ENCODE results near the gene KDM8.

The KDM8 gene

DNA sequence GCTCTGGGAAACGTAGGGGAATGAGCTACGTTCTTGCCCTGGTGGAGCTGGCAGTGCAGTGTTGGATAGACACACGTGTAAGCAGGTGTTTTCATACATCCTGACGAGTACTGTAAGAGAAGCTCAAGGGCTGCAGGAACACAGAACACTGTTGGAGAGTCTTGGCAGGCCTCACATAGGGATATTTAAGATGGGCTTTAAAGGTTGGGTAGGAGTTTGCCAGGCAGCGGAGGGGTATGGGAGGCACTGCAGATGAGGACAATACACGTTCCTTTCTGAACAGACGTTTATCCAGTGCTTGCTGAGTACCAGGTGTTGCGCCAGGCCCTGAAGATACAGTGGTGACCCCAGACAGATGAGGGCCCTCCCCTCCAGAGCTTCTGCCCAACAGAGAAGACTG is 6.3 kb downstream of the KDM8 start:
- TF ChIP-seq, protein P1, sequence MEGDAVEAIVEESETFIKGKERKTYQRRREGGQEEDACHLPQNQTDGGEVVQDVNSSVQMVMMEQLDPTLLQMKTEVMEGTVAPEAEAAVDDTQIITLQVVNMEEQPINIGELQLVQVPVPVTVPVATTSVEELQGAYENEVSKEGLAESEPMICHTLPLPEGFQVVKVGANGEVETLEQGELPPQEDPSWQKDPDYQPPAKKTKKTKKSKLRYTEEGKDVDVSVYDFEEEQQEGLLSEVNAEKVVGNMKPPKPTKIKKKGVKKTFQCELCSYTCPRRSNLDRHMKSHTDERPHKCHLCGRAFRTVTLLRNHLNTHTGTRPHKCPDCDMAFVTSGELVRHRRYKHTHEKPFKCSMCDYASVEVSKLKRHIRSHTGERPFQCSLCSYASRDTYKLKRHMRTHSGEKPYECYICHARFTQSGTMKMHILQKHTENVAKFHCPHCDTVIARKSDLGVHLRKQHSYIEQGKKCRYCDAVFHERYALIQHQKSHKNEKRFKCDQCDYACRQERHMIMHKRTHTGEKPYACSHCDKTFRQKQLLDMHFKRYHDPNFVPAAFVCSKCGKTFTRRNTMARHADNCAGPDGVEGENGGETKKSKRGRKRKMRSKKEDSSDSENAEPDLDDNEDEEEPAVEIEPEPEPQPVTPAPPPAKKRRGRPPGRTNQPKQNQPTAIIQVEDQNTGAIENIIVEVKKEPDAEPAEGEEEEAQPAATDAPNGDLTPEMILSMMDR (IDR thresholded peaks at IDR 0.05; ENCODE audit: low read depth, low read length), result no peak
- no peak for DNase-seq (ENCODE audit: extremely low read depth, low read depth)

DNA sequence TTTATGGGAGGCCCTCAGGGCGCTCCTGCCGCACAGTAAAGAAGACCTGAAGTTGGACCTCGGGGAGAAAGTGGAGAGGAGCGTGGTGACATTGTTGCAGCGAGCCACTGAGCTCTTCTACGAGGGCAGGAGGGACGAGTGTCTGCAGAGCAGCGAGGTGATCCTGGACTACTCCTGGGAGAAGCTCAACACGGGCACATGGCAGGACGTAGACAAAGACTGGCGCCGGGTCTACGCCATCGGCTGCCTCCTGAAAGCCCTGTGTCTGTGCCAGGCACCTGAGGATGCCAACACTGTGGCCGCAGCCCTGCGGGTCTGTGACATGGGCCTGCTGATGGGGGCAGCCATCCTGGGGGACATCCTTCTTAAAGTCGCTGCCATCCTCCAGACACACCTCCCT is 6.8 kb downstream of the KDM8 start:
- TF ChIP-seq, protein P1 (IDR thresholded peaks at IDR 0.05; ENCODE audit: low read depth, low read length), result no peak
- no peak for DNase-seq (ENCODE audit: extremely low read depth, low read depth)

DNA sequence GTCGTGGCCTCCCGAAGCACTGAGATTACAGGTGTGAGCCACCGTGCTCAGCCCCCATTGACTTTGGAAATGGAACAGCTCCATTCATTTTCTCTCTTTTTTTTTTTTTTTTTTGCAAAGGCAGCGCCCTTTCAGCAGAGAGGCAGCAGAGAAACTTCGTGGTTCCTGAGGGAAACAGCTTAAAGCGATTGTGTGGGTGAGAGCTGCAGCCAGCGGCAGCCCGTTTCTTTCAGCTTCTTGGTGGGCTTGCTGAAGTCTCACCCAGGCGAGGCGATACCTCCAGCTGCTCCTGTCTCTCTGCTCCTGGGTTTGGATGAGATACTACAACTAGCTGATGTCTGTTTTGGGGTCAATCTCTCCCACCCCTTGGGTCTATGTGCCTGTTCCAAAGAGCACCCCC is 7.7 kb downstream of the KDM8 start:
- TF ChIP-seq, protein P1 (IDR thresholded peaks at IDR 0.05; ENCODE audit: low read depth, low read length), result no peak
- DNase-seq (ENCODE audit: extremely low read depth, low read depth), result no peak

DNA sequence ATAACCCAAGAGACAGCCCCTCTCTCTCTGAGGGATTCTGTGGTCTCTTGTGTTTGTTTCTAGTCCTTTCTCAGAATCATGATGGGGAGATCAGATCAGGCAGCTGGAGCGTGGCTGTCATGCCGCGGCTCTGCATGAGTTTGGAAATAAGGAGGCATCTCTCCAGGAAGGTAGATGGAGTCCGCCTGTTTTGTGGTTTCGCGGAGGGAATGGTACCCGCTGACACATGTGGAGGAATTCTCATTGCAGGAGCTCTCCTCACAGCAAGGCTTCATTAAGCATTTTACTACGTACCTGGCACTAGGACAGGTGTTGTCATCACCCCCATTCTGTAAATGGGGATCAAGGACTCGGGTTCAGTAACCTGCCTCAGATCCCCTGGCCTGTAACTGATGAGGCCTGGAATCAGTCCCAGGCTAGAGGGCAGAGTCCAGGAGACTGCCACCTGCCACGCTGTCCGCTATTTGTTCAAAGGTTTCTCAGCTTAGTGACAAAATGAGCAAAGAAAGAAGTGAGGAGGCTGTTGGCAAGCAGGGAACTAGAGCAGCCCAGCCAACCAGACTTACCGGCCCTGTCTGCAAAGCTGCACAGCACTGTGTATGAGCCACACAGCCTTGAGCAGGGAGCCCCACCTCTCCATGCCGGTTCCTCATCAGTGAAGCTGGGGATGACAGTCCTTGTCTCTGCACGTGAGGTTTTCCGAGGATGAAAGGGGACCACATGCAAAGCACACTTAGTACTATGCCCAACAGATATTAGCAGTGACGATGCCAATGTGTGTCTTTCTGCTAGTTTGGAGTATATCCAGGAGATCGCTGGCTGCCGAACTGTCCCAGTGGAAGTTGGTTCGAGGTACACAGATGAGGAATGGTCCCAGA is 11.0 kb downstream of the KDM8 start:
- DNase-seq (ENCODE audit: extremely low read depth, low read depth), result no peak
- TF ChIP-seq, protein P1 (IDR thresholded peaks at IDR 0.05; ENCODE audit: low read depth, low read length), result no peak

DNA sequence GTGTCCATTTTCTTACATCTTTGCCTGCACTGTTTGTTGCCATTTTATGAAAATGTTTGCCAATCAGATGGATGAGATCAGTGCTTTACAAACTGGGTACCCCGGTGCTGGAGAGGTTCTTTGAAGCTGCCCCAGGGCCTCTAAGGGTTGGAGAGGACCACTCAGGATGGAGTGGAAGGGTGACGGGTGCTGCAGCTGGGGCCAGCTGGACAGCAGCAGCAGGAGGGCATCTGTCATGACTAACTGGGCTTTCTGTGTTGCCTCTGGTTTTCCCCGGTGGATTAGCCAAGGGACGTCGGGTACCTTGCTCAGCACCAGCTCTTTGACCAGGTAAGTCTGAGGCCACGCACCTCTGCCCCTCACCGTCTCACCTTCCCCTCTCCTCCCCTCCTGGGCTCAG is 12.3 kb downstream of the KDM8 start:
- TF ChIP-seq, protein P1 (IDR thresholded peaks at IDR 0.05; ENCODE audit: low read depth, low read length), result no peak
- no peak for DNase-seq (ENCODE audit: extremely low read depth, low read depth)

DNA sequence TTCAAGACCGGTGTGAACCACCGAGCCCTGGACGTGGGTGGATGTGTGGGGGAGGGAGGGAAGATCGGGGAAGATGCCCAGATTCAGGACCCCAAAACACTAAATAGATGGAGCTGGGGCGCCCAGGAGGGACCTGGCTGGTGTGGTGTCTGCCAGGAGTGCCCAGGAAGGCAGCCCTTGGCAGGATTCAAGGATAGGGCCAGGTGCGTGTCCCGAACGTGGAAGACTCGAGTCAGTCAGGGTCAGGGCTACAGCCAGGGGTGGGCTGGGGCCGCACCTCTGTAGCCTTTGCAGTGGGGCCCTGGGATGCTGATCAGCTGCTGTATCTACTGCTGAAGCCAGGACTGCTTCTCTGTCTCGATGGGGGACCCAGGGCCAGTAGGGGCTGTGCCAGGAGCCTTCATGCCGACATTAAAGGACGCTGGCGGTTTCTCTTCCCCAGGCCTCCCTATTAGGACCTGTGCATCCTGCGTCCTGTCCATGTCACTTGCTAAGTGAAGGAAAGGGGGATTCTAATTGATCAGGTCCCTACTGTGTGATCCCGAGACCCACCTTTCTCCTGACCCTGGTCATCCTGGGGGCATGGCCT is 13.1 kb downstream of the KDM8 start:
- TF ChIP-seq, protein P1 (IDR thresholded peaks at IDR 0.05; ENCODE audit: low read depth, low read length), result no peak
- DNase-seq (ENCODE audit: extremely low read depth, low read depth), result no peak

DNA sequence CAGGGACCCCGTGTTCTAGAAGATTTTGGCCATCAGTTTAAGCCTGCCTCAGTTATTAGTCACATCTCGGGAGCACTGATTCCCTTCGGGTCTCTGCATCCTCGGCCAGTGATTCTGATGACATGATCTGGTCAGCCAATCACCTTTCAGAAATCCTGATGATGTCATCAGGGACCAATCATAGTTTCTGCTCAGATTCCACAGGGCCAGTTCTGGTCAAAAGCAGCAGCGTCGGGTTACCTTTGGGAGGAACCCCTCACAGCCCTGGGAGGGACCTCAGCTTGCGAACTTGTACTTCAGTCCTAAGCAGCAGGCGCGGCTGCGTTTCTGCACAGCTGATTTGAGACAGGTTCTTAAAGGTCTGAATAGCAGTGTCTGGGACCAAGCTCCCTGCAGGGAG is 13.9 kb downstream of the KDM8 start:
- TF ChIP-seq, protein P1 (IDR thresholded peaks at IDR 0.05; ENCODE audit: low read depth, low read length), result no peak
- DNase-seq (ENCODE audit: extremely low read depth, low read depth), result peak; percentile 34

All from AG09319 (cell line).